ENCODE results near the gene GCLC.
A peak's percentile ranks its signal among the peaks of the same experiment; 100 is the strongest.

The GCLC gene

GRCh38 chr6:53544470-53545308 lies at the start of gene GCLC:
TSS of gene GCLC (minus strand) at chr6:53545101. CDS start at chr6:53544645, 456 bp downstream.
- peak; percentile 91 for DNase-seq (ENCODE audit: low spot score)
- TF ChIP-seq, protein P1, sequence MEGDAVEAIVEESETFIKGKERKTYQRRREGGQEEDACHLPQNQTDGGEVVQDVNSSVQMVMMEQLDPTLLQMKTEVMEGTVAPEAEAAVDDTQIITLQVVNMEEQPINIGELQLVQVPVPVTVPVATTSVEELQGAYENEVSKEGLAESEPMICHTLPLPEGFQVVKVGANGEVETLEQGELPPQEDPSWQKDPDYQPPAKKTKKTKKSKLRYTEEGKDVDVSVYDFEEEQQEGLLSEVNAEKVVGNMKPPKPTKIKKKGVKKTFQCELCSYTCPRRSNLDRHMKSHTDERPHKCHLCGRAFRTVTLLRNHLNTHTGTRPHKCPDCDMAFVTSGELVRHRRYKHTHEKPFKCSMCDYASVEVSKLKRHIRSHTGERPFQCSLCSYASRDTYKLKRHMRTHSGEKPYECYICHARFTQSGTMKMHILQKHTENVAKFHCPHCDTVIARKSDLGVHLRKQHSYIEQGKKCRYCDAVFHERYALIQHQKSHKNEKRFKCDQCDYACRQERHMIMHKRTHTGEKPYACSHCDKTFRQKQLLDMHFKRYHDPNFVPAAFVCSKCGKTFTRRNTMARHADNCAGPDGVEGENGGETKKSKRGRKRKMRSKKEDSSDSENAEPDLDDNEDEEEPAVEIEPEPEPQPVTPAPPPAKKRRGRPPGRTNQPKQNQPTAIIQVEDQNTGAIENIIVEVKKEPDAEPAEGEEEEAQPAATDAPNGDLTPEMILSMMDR (IDR thresholded peaks at IDR 0.05; ENCODE audit: borderline replicate concordance, control extremely low read depth, extremely low read depth, insufficient read depth, missing control alignments): peak; percentile 81
- in situ Hi-C loops (cut with MboI; ENCODE audit: low sequenced_read_pairs, unreplicated experiment): no loop called here

- no peak for DNase-seq (ENCODE audit: low spot score)
- in situ Hi-C loops (cut with MboI; ENCODE audit: low sequenced_read_pairs, unreplicated experiment): no loop called here
- TF ChIP-seq, protein P1 (IDR thresholded peaks at IDR 0.05; ENCODE audit: borderline replicate concordance, control extremely low read depth, extremely low read depth, insufficient read depth, missing control alignments): no peak
Observed at GRCh38 chr6:53594596-53594995, 49.7 kb upstream of the GCLC start.

- DNase-seq (ENCODE audit: low spot score): no peak
- TF ChIP-seq, protein P1 (IDR thresholded peaks at IDR 0.05; ENCODE audit: borderline replicate concordance, control extremely low read depth, extremely low read depth, insufficient read depth, missing control alignments): no peak
- in situ Hi-C loops (cut with MboI; ENCODE audit: low sequenced_read_pairs, unreplicated experiment): no loop called here
Observed at GRCh38 chr6:53593001-53593488, 48.1 kb upstream of the GCLC start.

GRCh38 chr6:53591873-53592272 lies 47.0 kb upstream of the GCLC start:
- no peak for DNase-seq (ENCODE audit: low spot score)
- in situ Hi-C loops (cut with MboI; ENCODE audit: low sequenced_read_pairs, unreplicated experiment): no loop called here
- TF ChIP-seq, protein P1 (IDR thresholded peaks at IDR 0.05; ENCODE audit: borderline replicate concordance, control extremely low read depth, extremely low read depth, insufficient read depth, missing control alignments): no peak

DNA sequence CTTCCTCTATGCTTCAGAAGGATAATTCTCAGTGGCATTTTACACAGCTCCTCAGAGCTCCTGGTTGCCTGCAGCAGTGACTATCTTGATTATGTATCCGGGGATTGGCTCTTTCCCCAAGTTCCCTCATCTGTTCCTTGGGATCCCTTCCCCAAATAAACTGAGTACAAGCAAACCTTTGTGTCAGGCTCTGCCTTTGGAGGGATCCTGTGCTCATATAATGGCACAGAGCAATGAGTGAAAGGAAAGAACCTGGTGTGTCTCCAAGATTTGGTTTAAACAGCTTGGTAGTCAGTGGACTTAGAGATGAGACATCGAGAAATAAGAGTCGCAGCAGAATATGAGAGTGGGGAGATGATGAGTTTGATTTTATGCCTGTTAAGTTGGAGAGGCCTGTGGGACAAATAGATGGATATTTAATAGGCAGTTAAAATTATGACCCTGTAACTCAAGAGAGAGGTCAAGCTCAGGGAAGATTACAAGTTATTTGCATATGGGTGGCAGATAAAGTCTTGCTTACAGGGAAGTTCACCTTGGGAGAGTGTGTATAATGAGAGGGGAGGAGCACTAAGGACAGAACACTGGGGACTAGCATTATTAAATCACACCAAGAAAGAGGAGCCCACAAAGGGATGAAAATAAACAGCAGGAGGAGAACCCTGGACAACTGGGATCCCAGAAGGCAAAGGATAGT lies 44.1 kb upstream of the GCLC start:
- in situ Hi-C loops (cut with MboI; ENCODE audit: low sequenced_read_pairs, unreplicated experiment): no loop called here
- TF ChIP-seq, protein P1 (IDR thresholded peaks at IDR 0.05; ENCODE audit: borderline replicate concordance, control extremely low read depth, extremely low read depth, insufficient read depth, missing control alignments): no peak
- no peak for DNase-seq (ENCODE audit: low spot score)

DNA sequence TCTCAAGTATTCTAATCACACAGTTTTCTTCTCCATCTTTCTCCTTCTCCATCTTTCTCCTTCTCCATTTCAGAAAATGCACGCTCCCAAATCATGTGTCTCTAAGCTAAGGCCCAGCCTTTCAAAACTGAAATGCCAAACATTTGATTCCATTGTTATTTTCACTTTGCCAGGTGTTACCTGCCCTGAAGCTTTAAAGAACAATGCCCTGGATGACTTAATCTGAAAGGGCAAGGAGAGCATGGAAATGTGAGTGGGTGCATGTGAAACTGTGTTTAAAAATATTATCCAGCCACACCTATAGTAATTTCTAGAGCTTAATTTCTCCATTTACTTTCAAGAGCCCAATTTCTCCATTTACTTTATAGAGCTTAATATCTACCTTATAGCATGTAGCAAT lies 42.4 kb upstream of the GCLC start:
- in situ Hi-C loops (cut with MboI; ENCODE audit: low sequenced_read_pairs, unreplicated experiment): no loop called here
- TF ChIP-seq, protein P1 (IDR thresholded peaks at IDR 0.05; ENCODE audit: borderline replicate concordance, control extremely low read depth, extremely low read depth, insufficient read depth, missing control alignments): no peak
- no peak for DNase-seq (ENCODE audit: low spot score)

Data from GM13976 (cell line).